Measurements from ENCODE around the gene ABHD5.
"Not testable (repeated sequence)": the region's sequence is repeated elsewhere in the genome, so short reads cannot be mapped to it uniquely, and the experiment has no call there.

ABHD5 gene

DNA sequence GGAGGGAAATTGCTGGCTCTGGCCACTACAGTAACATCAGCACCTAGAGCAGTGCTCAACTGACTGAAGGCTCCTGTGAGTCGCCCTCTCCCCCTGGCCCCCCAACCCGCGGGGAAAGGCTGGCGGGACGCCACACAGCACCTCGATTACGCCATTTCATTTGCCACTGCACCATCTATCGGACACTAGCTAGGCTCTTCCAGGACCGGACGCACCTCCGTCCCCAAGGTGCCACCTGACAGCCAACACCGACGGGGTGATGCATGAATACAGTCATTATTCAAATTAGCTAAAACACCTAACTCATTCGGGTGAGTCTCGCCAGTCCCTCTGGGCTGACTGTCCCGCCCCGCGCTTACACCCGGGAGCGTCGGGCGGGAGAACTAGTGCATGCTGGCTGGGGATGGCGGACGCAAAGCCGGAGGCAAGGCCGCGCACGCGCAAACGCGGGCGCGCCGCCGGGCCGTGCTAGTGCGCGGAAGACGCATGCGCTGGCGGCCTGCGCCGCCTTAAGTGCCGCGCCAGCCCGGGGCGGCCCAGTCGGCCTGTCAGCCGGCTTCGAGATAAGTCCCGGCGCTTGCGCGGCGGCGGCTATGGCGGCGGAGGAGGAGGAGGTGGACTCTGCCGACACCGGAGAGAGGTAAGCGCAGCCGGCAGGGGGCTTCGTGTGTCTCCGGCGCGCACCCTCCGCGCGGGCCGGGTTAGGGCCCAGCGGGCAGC, at the start of gene ABHD5:
TSS of gene ABHD5 (plus strand) at position 539 of the 720 bp plus-strand sequence. CDS start at position 594, 55 bp downstream.
- in situ Hi-C loops (cut with HindIII; ENCODE audit: low sequenced_read_pairs): no loop called here

DNA sequence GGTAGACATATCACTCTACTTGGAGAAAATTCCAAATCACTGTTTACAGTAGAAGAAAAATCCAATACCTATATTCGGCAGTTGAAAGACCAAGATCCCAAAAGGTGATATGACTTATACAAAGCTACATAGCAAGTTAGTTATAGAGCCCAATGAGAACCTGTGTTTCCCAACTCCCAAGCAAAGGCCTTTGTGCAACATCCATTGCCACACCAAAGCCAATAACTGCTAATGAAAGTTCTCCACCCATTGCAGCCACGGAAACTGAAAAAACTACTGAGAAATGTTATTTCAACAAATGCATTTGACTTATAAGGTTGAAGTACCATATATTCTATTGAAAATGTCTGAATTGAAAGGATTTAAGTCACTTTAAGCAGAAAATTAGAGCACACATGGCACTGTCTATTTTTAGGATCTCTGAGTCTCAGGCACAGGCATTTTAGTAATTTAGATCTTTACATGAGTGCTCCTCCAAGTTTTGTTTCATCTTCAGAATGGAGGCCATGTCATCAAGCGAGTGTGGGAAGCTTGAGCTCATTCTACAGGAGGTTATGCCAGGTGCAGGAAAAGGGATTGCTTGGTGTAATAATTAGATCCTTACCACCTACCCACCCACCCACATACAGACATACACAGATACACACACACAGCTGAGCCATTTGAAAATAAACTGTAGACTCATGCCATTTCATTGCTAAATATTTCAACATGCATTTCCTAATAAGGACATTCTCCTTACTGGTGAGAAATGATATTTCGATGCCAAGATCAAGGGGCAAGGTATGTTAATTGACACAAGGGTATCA, 49.2 kb upstream of the ABHD5 start:
- in situ Hi-C loops (cut with HindIII; ENCODE audit: low sequenced_read_pairs): no loop called here

DNA sequence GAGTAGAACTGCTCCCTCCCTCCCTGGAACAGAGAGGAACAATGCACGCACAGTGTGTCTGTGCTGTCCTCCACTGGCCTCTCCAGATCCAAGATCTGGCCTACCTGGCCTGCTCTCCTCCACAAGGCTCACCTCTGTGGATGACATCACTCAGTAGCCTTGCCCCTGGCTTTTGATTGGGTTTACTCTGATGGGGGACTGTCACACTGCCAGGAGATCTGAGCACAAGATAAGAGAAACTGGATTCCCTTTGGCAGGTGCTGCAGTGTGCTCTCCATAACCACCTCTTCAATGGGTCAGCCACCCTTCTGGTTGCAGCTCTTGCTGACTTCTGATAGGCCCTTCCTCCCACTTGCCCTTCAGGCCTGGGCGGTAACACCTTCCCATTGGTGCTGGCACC, 46.3 kb upstream of the ABHD5 start:
- in situ Hi-C loops (cut with HindIII; ENCODE audit: low sequenced_read_pairs): no loop called here

DNA sequence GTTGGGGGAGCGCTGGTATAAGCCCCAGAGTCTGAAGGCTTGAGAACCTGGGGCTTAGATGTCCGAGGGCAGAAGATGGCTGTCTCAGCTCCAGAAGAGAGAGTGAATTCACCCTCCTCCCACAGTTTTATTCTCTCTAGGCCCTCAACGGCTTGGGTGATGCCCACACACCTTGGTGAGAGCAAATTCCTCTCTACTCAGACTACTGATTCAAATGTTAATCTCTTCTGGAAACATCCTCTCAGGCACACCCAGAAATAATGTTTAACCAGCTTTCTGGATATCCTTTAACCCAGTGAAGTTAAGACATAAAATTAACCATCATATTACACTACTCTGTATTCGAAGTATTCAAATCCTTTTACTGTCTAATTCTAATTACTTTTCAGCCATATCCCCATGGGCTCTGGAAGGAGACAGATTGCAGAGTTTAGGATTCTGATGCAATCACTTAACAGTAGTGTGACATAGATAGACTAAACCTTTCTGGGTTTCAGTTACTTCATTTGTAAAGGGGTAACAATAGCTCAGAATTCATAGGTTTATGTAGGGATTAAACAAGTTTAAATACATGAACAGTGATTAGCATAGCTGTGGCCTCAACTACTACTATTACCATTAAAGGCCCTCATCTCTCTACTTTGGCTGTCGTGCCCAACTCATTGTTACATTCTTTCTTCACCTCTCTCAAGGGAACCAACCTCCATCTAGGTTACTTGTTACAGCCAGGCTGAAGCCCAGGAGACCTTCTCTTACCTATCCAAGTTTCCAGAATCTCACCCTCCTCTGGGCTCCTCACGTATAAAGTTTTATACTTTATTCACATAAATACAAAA, 43.2 kb upstream of the ABHD5 start:
- in situ Hi-C loops (cut with HindIII; ENCODE audit: low sequenced_read_pairs): no loop called here

DNA sequence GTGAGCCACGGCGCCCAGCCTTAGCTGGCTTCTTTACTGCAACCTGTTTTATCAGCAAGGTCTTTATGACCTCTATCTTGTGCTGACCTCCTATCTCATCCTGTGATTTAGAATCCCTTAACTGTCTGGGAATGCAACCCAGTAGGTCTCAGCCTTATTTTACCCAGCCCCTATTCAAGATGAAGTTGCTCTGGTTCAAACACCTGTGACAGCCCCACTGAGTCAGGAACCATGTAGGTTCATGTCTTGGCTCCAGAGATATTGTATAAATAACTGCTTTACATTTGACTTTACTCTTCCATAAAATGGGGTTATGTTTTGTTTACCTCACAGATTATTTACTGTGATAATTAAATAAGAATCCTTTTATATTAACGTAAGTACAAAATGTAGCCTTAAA, 41.8 kb upstream of the ABHD5 start:
- in situ Hi-C loops (cut with HindIII; ENCODE audit: low sequenced_read_pairs): no loop called here

DNA sequence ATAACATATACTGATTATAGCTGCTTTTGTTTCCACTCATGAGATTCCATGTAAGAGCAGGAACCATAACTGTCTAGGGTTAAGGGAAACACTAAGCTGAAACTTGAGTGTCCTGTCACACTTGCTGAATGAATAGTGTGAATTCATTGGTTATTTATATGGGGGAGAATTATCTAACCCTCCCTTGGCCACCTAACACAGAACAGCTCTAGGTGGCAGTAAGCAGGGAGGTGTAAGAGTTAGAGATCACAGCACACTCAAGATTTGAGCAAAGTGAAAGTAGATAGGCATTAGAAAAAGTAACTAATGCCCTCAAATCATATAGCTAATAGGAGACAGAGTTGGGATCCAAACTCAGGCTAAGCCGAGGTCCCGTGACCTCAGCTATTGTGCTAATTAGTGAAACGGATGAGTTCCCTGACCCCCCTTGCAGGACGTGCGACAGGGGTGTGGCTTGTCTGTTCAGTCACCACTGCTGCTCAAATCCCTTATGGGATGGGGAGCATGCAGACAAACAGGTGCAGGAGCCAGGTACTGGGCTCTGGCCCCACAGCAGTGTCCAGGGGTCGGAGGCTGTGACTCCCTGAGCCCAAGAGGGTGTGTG, 41.3 kb upstream of the ABHD5 start:
- in situ Hi-C loops (cut with HindIII; ENCODE audit: low sequenced_read_pairs): no loop called here

DNA sequence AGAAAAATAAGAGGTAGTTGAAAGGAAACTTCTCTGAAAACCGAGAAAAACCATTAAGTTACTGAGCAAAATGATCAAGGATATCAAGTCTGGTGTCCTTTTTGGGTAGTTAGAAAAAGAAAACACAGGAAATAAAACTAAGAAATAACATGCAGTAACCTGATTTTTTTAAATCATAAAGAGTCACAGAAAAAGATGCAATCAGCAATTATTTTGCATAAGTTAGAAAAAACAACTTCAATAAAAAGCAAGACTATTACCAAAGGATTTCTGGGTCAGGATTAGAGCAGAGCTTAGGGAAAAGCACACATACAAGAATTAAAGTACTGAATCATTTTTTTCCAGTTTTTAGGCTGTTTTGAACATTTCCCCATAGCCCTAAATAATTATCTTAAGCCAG, 40.4 kb upstream of the ABHD5 start:
- in situ Hi-C loops (cut with HindIII; ENCODE audit: low sequenced_read_pairs): no loop called here

DNA sequence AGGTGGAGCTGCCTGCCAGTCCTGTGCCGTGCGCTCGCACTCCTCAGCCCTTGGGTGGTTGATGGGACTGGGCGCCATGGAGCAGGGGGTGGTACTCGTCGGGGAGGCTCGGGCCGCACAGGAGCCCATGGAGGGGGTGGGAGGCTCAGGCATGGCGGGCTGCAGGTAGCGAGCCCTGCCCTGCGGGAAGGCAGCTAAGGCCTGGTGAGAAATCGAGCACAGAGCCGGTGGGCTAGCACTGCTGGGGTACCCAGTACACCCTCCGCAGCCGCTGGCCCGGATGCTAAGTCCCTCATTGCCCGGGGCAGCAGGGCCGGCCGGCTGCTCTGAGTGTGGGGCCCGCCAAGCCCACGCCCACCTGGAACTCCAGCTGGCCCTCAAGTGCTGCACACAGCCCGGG, 34.3 kb upstream of the ABHD5 start:
- in situ Hi-C loops (cut with HindIII; ENCODE audit: low sequenced_read_pairs): not testable (repeated sequence)

DNA sequence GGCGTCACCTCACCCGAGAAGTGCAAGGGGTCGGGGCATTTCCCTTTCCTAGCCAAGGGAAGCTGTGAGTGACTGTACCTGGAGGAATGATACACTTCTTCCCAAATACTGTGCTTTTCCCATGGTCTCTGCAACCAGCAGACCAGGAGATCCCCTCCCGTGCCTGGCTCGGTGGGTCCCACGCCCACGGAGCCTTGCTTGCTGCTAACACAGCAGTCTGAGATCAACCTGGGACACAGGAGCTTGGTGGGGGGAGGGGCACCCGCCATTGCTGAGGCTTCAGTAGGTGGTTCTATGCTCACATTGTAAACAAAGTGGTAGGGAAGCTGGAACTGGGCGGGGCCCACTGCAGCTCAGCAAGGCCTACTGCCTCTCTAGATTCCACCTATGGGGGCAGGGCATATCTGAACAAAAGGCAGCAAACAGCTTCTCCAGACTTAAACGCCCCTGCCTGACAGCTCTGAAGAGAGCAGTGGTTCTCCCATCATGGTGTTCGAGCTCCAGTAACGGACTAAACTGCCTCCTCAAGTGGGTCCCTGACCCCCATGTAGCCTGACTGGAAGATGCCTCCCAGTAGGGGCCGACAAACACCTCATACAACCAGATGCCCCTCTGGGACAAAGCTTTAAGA, 31.4 kb upstream of the ABHD5 start:
- in situ Hi-C loops (cut with HindIII; ENCODE audit: low sequenced_read_pairs): no loop called here

DNA sequence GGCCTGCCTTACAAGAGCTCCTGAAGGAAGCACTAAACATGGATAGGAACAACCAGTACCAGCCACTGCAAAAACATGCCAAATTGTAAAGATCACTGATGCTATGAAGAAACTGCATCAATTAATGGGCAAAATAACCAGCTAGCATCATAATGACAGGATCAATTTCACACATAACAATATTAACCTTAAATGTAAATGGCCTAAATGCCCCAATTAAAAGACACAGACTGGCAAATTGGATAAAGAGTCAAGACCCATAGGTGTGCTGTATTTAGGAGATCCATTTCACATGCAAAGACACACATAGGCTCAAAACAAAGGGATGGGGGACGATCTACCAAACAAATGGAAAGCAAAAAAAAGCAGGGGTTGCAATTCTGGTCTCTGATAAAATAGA, 29.4 kb upstream of the ABHD5 start:
- in situ Hi-C loops (cut with HindIII; ENCODE audit: low sequenced_read_pairs): not testable (repeated sequence)

DNA sequence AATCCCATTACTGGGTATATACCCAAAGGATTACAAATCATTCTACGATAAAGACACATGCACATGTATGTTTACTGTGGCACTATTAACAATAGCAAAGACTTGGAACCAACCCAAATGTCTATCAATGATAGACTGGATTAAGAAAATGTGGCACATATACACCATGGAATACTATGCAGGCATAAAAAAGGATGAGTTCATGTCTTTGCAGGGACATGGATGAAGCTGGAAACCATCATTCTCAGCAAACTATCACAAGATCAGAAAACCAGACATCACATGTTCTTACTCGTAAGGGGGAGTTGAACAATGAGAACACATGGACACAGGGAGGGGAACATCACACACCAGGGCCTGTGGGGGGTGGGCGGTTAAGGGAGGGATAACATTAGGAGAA, 25.7 kb upstream of the ABHD5 start:
- in situ Hi-C loops (cut with HindIII; ENCODE audit: low sequenced_read_pairs): not testable (repeated sequence)

DNA sequence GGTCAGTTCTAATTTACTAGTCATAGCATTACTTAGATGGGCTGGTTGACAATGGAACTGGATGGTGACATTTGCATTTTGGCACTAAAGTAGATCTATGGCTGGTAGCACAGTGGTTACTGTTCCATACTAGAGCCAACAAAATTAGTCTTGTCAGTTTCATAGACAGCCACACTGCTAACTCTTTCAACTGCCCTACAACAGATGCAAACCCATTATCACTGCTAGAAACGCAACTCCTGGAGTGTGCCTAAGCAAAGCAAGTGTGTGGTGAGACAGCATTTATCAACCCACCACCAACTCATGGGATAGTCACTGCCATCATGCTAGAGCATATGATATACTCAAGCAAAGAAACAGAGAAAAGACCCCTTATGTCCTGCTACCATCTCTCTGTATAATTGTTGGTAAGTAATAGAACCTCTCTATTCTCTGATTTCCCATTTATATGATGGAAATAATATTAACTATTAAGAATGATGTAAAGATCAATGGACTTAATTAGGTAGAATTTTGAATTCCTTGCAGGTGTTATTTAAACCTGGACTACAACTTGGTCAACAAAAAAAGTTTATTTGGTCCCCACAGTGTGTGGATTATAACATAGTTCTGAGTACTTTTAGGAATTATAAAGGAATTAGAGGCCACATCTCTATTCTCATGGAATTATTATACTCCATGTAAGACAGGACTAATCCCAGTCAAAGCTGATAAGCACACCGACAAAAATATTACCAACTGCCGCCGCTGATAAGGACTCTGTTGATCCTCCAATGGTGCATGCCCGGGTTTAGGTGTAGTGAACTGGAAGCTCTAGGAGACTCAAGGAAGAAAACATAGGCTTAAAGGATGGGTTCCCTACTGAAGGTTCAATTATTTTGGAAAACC, 19.9 kb upstream of the ABHD5 start:
- in situ Hi-C loops (cut with HindIII; ENCODE audit: low sequenced_read_pairs): no loop called here

DNA sequence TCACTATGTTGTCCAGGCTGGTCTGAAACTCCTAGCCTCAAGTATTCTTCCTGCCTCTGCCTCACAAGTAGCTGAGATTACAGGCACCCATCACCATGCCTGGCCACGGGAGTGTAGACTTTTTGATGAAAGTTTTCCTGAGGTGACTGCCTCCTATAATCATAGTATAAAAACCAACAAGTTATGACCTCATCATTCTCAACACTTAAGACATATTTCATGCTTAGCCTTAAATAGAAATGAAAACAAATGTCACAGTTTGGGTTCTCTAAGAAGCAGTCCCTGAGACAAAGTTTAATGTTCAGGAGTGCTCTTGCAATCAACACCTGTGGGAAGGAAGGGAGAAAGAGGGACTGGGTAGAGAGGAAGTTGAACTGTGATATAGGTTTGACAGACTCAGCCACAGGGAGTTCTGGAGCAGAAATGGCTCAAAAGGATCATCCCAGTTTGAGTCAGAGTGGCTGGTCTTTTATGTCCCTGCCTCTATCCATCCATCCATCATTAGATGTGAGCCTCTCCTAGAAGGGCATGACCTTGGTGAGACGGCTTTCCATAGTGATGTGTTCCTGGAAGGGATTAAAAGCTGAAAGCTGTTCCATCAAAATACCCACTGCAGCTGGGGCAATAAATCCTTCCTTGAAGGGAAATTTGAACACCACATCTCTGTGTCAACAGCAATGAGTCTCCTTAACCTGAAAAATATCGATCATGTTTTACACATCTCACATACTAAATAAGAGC, 16.2 kb upstream of the ABHD5 start:
- in situ Hi-C loops (cut with HindIII; ENCODE audit: low sequenced_read_pairs): no loop called here

DNA sequence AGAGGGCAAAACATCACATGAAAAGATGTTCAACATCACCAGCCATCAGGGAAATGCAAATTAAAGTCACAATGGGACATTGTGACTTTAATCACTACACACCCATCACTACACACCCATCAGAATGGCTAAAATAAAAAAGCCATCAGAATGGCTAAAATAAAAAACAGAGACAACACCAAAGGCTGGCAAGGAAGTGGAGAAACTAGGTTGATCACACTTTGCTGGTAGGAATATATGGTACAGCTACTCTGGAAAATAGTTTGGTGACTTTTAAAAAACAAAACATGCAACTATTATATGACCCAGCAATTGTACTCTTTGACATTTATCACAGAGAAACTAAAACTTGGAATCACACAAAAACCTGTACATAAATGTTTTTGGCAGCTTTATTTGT, 15.1 kb upstream of the ABHD5 start:
- in situ Hi-C loops (cut with HindIII; ENCODE audit: low sequenced_read_pairs): no loop called here

DNA sequence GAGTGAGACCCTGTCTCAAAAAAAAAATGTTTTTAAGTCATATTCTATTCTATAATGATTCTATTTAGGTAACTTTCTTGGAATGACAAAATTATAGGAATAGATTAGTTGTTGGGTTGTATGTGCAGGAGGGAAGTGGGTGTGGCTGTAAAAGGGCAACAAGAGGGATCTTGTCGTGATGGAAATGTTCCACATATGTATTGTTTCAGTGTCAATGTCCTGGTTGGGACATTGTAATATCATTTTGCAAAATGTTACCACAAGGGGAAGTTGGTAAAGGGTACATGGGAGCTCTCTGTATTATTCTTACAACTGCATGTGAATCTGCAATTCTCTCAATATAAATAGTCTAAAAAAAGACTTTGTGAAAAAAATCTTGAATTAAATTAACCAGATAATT, 14.3 kb upstream of the ABHD5 start:
- in situ Hi-C loops (cut with HindIII; ENCODE audit: low sequenced_read_pairs): no loop called here

DNA sequence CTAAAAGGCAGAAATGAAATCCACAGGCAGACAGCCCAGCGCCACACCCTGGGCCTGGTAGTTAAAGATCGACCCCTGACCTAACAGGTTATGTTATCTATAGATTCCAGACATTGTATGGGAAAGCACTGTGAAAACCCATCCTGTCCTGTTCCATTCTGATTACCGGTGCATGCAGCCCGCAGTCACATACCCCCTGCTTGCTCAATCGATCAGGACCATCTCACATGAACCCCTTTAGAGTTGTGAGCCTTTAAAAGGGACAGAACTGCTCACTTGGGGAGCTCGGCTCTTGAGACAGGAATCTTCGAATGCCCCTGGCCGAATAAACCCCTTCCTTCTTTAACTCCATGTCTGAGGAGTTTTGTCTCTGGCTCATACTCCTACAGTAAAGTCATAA, 12.4 kb upstream of the ABHD5 start:
- in situ Hi-C loops (cut with HindIII; ENCODE audit: low sequenced_read_pairs): not testable (repeated sequence)

DNA sequence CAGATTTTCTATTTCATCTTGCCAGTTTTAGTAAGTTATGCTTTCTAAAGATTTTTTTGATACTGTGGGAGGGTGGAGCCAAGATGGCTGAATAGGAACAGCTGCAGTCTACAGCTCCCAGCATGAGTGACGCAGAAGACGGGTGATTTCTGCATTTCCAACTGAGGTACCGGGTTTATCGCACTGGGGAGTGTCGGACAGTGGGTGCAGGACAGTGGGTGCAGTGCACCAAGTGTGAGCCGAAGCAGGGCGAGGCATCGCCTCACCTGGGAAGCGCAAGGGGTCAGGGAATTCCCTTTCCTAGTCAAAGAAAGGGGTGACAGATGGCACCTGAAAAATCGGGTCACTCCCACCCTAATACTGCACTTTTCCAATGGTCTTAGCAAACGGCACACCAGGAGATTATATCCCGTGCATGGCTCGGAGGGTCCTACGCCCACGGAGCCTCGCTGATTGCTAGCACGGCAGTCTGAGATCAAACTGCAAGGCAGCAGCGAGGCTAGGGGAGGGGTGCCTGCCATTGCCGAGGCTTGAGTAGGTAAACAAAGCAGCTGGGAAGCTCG, 11.8 kb upstream of the ABHD5 start:
- in situ Hi-C loops (cut with HindIII; ENCODE audit: low sequenced_read_pairs): not testable (repeated sequence)

DNA sequence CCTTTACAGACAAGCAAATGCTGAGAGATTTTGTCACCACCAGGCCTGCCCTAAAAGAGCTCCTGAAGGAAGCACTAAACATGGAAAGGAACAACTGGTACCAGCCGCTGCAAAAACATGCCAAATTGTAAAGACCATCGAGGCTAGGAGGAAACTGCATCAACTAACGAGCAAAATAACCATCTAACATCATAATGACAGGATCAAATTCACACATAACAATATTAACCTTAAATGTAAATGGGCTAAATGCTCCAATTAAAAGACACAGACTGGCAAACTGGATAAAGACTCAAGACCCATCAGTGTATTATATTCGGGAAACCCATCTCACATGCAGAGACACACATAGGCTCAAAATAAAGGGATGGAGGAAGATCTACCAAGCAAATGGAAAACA, 9.9 kb upstream of the ABHD5 start:
- in situ Hi-C loops (cut with HindIII; ENCODE audit: low sequenced_read_pairs): not testable (repeated sequence)

DNA sequence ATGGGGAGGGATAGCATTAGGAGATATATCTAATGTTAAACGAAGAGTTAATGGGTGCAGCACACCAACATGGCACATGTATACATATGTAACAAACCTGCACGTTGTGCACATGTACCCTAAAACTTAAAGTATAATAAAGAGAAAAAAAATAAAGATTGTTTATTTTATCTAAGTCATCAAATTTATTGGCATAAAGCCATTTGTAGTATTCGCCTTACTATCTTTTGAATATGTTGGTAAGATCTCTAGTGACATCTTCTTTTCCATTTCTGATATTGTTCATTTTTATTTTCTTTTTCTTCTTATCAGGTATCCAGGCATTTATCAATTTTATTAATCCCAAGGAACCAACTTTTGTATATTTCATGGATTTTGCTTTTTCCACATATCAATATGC, 5.8 kb upstream of the ABHD5 start:
- in situ Hi-C loops (cut with HindIII; ENCODE audit: low sequenced_read_pairs): no loop called here

All from DLD1 (cell line).